Activated B cell treated with CpG ODN at 0.5 μM for 24 hours (primary cell): Measurements from ENCODE around the gene CD300LF. TPM values are rescaled to one million over a fixed set of nuclear protein-coding genes. Genes with fewer than 3 reads are reported as not detected.

ENCODE experiments used
- ATAC-seq: fragments of 200-7000 bp; cut with Tn5 transposase; one replicate; pipeline ENCODE4 v1.10.0; 2021; ENCODE audit warnings: low read depth, mild to moderate bottlenecking, moderate library complexity
- CTCF ChIA-PET: fragments of 350-600 bp; sonication (Branson Sonifier 250); formaldehyde crosslinking; loops from one replicate; lab custom pipeline; 2021; ENCODE audit warnings: antibody characterized with exemption; lab: Charles Lee
- POLR2A ChIA-PET: fragments of 350-600 bp; sonication (Branson Sonifier 250); formaldehyde crosslinking; loops from one replicate; lab custom pipeline; 2021; ENCODE audit warnings: antibody characterized with exemption; lab: Charles Lee
- DNase-seq: peaks from one replicate; pipeline ENCODE4 v3.0.0; 2022
- H3K27ac Mint-ChIP-seq: one replicate; pipeline ENCODE4 v1.8.0; 2020; ENCODE audit warnings: mixed read lengths
- H3K27me3 Mint-ChIP-seq: one replicate; pipeline ENCODE4 v1.8.0; 2021; ENCODE audit warnings: mixed read lengths
- H3K36me3 Mint-ChIP-seq: one replicate; pipeline ENCODE4 v1.8.0; 2021; ENCODE audit warnings: low read depth, mixed read lengths
- H3K4me1 Mint-ChIP-seq: one replicate; pipeline ENCODE4 v1.8.0; 2021; ENCODE audit warnings: mixed read lengths
- H3K4me3 Mint-ChIP-seq: one replicate; pipeline ENCODE4 v1.8.0; 2020; ENCODE audit warnings: mild to moderate bottlenecking, mixed read lengths
- H3K9me3 Mint-ChIP-seq: one replicate; pipeline ENCODE4 v1.8.0; 2020; ENCODE audit warnings: mixed read lengths
- CTCF ChIP-seq: fragments of 200-600 bp; IDR thresholded peaks from one replicate; pipeline ENCODE4 v1.8.0; 2022; ENCODE audit warnings: antibody characterized with exemption, mild to moderate bottlenecking
- intact Hi-C: fragments of 100-400 bp; cut with micrococcal nuclease; formaldehyde crosslinking; loops from one replicate; pipeline ENCODE4 v1.15.1; 2024
- total RNA-seq: library from RNA; stranded (reverse); gene quantifications from 2 replicates; pipeline ENCODE4 v1.2.3, GENCODE V29; 2022

CD300LF gene
- total RNA-seq, 1 donor from 2014 or later, result 0.33 TPM

- intact Hi-C loops, result loop anchor here (10.0 kb wide), 1 partner anchor 295 kb away; the partner anchor contains the start of gene GPRC5C
- Mint-ChIP-seq H3K4me3 (no peak overlapping the region), H3K27me3 (no peaks in the 10 kb centered on the region), H3K9me3 (no peaks in the 10 kb centered on the region), H3K4me1 (peaks cover 15% of the 10 kb centered on the region), H3K27ac (no peak overlapping the region), H3K36me3 (no peaks in the 10 kb centered on the region)
- no peak for TF ChIP-seq CTCF
- POLR2A ChIA-PET, result interaction anchor here (0.8 kb wide), 1 partner anchor 12 kb away, joined by 3 read pairs; no protein-coding TSS in a partner anchor
- ATAC-seq (no peak), DNase-seq (no peak)
- CTCF ChIA-PET, result interaction anchor here (1.4 kb wide), 1 partner anchor 73 kb away, joined by 5 read pairs; no protein-coding TSS in a partner anchor
Measured at GRCh38 chr17:74729866-74730265, 17.1 kb upstream of the CD300LF start.

GRCh38 chr17:74729368-74729767 is 16.6 kb upstream of the CD300LF start:
- no peak for ATAC-seq
- ChIA-PET POLR2A (interaction anchor here (0.8 kb wide), 1 partner anchor 12 kb away, joined by 3 read pairs; no protein-coding TSS in a partner anchor), CTCF (interaction anchor here (1.4 kb wide), 1 partner anchor 72 kb away, joined by 5 read pairs; no protein-coding TSS in a partner anchor)
- Mint-ChIP-seq H3K27me3 (no peaks in the 10 kb centered on the region), H3K4me1 (peaks cover 15% of the 10 kb centered on the region), H3K9me3 (no peaks in the 10 kb centered on the region), H3K27ac (no peak overlapping the region), H3K36me3 (no peaks in the 10 kb centered on the region), H3K4me3 (no peak overlapping the region)
- intact Hi-C loops, result no loop called here
- TF ChIP-seq CTCF, result no peak
- no peak for DNase-seq

GRCh38 chr17:74728702-74729075 is 16.0 kb upstream of the CD300LF start:
- no peaks in the 10 kb centered on the region for H3K9me3 Mint-ChIP-seq
- H3K27ac Mint-ChIP-seq, result no peak overlapping the region
- no peaks in the 10 kb centered on the region for H3K27me3 Mint-ChIP-seq
- intact Hi-C loops, result no loop called here
- no peak overlapping the region for H3K4me3 Mint-ChIP-seq
- ATAC-seq, result no peak
- TF ChIP-seq CTCF, result no peak
- H3K36me3 Mint-ChIP-seq, result no peaks in the 10 kb centered on the region
- no peak for DNase-seq
- ChIA-PET POLR2A (no interaction called here), CTCF (interaction anchor here (1.4 kb wide), 1 partner anchor 72 kb away, joined by 5 read pairs; no protein-coding TSS in a partner anchor)
- peaks cover 15% of the 10 kb centered on the region for H3K4me1 Mint-ChIP-seq

- TF ChIP-seq CTCF, result no peak
- intact Hi-C loops, result no loop called here
- DNase-seq, result no peak
- Mint-ChIP-seq H3K27ac (no peak overlapping the region), H3K4me3 (no peak overlapping the region), H3K36me3 (no peaks in the 10 kb centered on the region), H3K4me1 (peaks cover 15% of the 10 kb centered on the region), H3K27me3 (no peaks in the 10 kb centered on the region), H3K9me3 (no peaks in the 10 kb centered on the region)
- ATAC-seq, result no peak
- ChIA-PET POLR2A (no interaction called here), CTCF (no interaction called here)
Measured at GRCh38 chr17:74728033-74728701, 15.4 kb upstream of the CD300LF start.

- Mint-ChIP-seq H3K27ac (no peak overlapping the region), H3K4me1 (peaks cover 2% of the 10 kb centered on the region), H3K9me3 (no peaks in the 10 kb centered on the region), H3K36me3 (no peaks in the 10 kb centered on the region), H3K4me3 (no peak overlapping the region), H3K27me3 (no peaks in the 10 kb centered on the region)
- CTCF ChIA-PET, result interaction anchor here (0.6 kb wide), 1 partner anchor 335 kb away, joined by 3 read pairs; no protein-coding TSS in a partner anchor
- TF ChIP-seq CTCF, result no peak
- DNase-seq, result no peak
- intact Hi-C loops, result no loop called here
- no peak for ATAC-seq
- POLR2A ChIA-PET, result interaction anchor here (0.8 kb wide), 1 partner anchor 75 kb away, joined by 4 read pairs; no protein-coding TSS in a partner anchor
Measured at GRCh38 chr17:74725111-74725510, 12.4 kb upstream of the CD300LF start.
